ENCODE data around the gene MIPOL1. TPM values are rescaled to one million over a fixed set of nuclear protein-coding genes. Genes with fewer than 3 reads are reported as not detected.

The MIPOL1 gene
- total RNA-seq, 4 donors from 2014 or later, result 5.4 to 17.2 (median 9.4) TPM

GRCh38 chr14:37241198-37241597, 43.5 kb downstream of the MIPOL1 start:
- DNase-seq (ENCODE audit: low spot score) (no peak), ATAC-seq (ENCODE audit: low FRiP score) (no peak)
- no peak for TF ChIP-seq CTCF (IDR thresholded peaks at IDR 0.05)

- ATAC-seq (ENCODE audit: low FRiP score) (no peak), DNase-seq (ENCODE audit: low spot score) (no peak)
- TF ChIP-seq CTCF (IDR thresholded peaks at IDR 0.05), result no peak
These were observed 48.7 kb downstream of the MIPOL1 start for GRCh38 chr14:37246427-37246829.

GRCh38 chr14:37247791-37248461, 50.2 kb downstream of the MIPOL1 start:
- TF ChIP-seq CTCF (IDR thresholded peaks at IDR 0.05), result no peak
- DNase-seq (ENCODE audit: low spot score), result no peak
- no peak for ATAC-seq (ENCODE audit: low FRiP score)

GRCh38 chr14:37251775-37252174, 54.0 kb downstream of the MIPOL1 start:
- DNase-seq (ENCODE audit: low spot score) (no peak), ATAC-seq (ENCODE audit: low FRiP score) (no peak)
- TF ChIP-seq CTCF (IDR thresholded peaks at IDR 0.05), result no peak

GRCh38 chr14:37252434-37252833, 54.7 kb downstream of the MIPOL1 start:
- TF ChIP-seq CTCF (IDR thresholded peaks at IDR 0.05), result no peak
- DNase-seq (ENCODE audit: low spot score) (no peak), ATAC-seq (ENCODE audit: low FRiP score) (no peak)

GRCh38 chr14:37253905-37254304, 56.2 kb downstream of the MIPOL1 start:
- DNase-seq (ENCODE audit: low spot score), result no peak
- no peak for ATAC-seq (ENCODE audit: low FRiP score)
- no peak for TF ChIP-seq CTCF (IDR thresholded peaks at IDR 0.05)

GRCh38 chr14:37254411-37254947, 56.7 kb downstream of the MIPOL1 start:
- ATAC-seq (ENCODE audit: low FRiP score) (no peak), DNase-seq (ENCODE audit: low spot score) (no peak)
- TF ChIP-seq CTCF (IDR thresholded peaks at IDR 0.05), result no peak

Measured in omental fat pad (tissue), 4 donors.